Astrocyte (in vitro differentiated cells and primary cell): ENCODE results near the gene DDX31. TPM values are rescaled to one million over a fixed set of nuclear protein-coding genes. Genes with fewer than 3 reads are reported as not detected.

Source experiments
- DNase-seq: peaks from one replicate; pipeline ENCODE4 v3.0.0-alpha.2; 2010; ENCODE audit warnings: low read depth
- FAIRE-seq: peaks from 2 replicates; lab custom pipeline; 2011; peaks lifted over from hg19 to GRCh38; lab: Jason Lieb, UNC
- H2AFZ ChIP-seq: 2 replicates; pipeline ENCODE4 v1.6.0; 2012; ENCODE audit warnings: low read depth, low read length, inconsistent platforms
- H3K27ac ChIP-seq: 2 replicates; pipeline ENCODE4 v1.5.1; 2011; ENCODE audit warnings: low read depth, low read length, inconsistent platforms
- H3K27me3 ChIP-seq: 2 replicates; pipeline ENCODE4 v1.6.0; 2011; ENCODE audit warnings: low read length, inconsistent platforms; ENCODE audit not compliant: insufficient read depth
- H3K36me3 ChIP-seq: 2 replicates; pipeline ENCODE4 v1.5.1; 2011; ENCODE audit warnings: low read length, inconsistent platforms; ENCODE audit not compliant: insufficient read depth
- H3K4me1 ChIP-seq: 2 replicates; pipeline ENCODE4 v1.5.1; 2011; ENCODE audit warnings: low read length, inconsistent platforms; ENCODE audit not compliant: insufficient read depth
- H3K4me2 ChIP-seq: 2 replicates; pipeline ENCODE4 v1.6.0; 2012; ENCODE audit warnings: low read length, inconsistent platforms
- H3K4me3 ChIP-seq: 2 replicates; pipeline ENCODE4 v1.5.1; 2011; ENCODE audit warnings: low read depth, mild to moderate bottlenecking, low read length, inconsistent platforms; ENCODE audit not compliant: insufficient read depth
- H3K79me2 ChIP-seq: 2 replicates; pipeline ENCODE4 v1.6.0; 2012; ENCODE audit warnings: mild to moderate bottlenecking, low read length, inconsistent platforms; ENCODE audit not compliant: insufficient read depth
- H3K9ac ChIP-seq: 2 replicates; pipeline ENCODE4 v1.6.0; 2012; ENCODE audit warnings: mild to moderate bottlenecking, low read length, inconsistent platforms
- H3K9me3 ChIP-seq: 2 replicates; pipeline ENCODE4 v1.5.1; 2012; ENCODE audit warnings: low read depth, mild to moderate bottlenecking, low read length, inconsistent platforms; ENCODE audit not compliant: insufficient read depth
- H4K20me1 ChIP-seq: 2 replicates; pipeline ENCODE4 v1.6.0; 2012; ENCODE audit warnings: low read length, inconsistent platforms; ENCODE audit not compliant: insufficient read depth
- H3K27ac Mint-ChIP-seq: one replicate; pipeline ENCODE4 v1.8.0; 2021; ENCODE audit warnings: mild to moderate bottlenecking, mixed read lengths; ENCODE audit not compliant: unreplicated experiment
- H3K27me3 Mint-ChIP-seq: one replicate; pipeline ENCODE4 v1.8.0; 2021; ENCODE audit warnings: low read depth, mixed read lengths; ENCODE audit not compliant: unreplicated experiment
- H3K36me3 Mint-ChIP-seq: one replicate; pipeline ENCODE4 v1.8.0; 2021; ENCODE audit warnings: low read depth, mixed read lengths; ENCODE audit not compliant: unreplicated experiment
- H3K4me1 Mint-ChIP-seq: one replicate; pipeline ENCODE4 v1.8.0; 2021; ENCODE audit warnings: low read depth, mixed read lengths; ENCODE audit not compliant: unreplicated experiment
- H3K4me3 Mint-ChIP-seq: one replicate; pipeline ENCODE4 v1.8.0; 2021; ENCODE audit warnings: mild to moderate bottlenecking, moderate library complexity, mixed read lengths; ENCODE audit not compliant: unreplicated experiment
- H3K9me3 Mint-ChIP-seq: one replicate; pipeline ENCODE4 v1.8.0; 2021; ENCODE audit warnings: mild to moderate bottlenecking, mixed read lengths; ENCODE audit not compliant: unreplicated experiment
- CTCF ChIP-seq: IDR thresholded peaks from 2 replicates; pipeline ENCODE4 v1.5.1; 2011; ENCODE audit warnings: low read depth, mild to moderate bottlenecking, inconsistent platforms, low read length, moderate library complexity; ENCODE audit not compliant: insufficient read depth
- EZH2 ChIP-seq: IDR thresholded peaks from 2 replicates; pipeline ENCODE4 v1.6.1; 2012; ENCODE audit warnings: mild to moderate bottlenecking, low read length, inconsistent platforms; ENCODE audit not compliant: insufficient read depth
- total RNA-seq: library from RNA; stranded (reverse); gene quantifications from 2 replicates; pipeline ENCODE4 v1.2.1, GENCODE V29; 2021

Gene DDX31
- total RNA-seq, 1 donor from 2014 or later, result 20.5 TPM

GRCh38 chr9:132588098-132588497 is 81.7 kb downstream of the DDX31 start:
- H4K20me1 ChIP-seq, result peaks cover 71% of the 10 kb centered on the region
- H3K4me1 ChIP-seq, result peaks cover 6% of the 10 kb centered on the region
- H3K36me3 Mint-ChIP-seq, result peaks cover 6% of the 10 kb centered on the region
- peaks cover 6% of the 10 kb centered on the region for H3K9me3 Mint-ChIP-seq
- FAIRE-seq (no peak), DNase-seq (no peak)
- H3K9me3 ChIP-seq, result peaks cover 9% of the 10 kb centered on the region
- no peak overlapping the region for H3K4me3 Mint-ChIP-seq
- peaks cover 64% of the 10 kb centered on the region for H3K27me3 Mint-ChIP-seq
- H3K36me3 ChIP-seq, result peaks cover under 1% of the 10 kb centered on the region
- H3K4me3 ChIP-seq, result no peak overlapping the region
- H3K9ac ChIP-seq, result no peak overlapping the region
- no peak overlapping the region for H3K27ac Mint-ChIP-seq
- peaks cover 90% of the 10 kb centered on the region for H3K27me3 ChIP-seq
- H3K4me1 Mint-ChIP-seq, result peaks cover 24% of the 10 kb centered on the region
- H3K79me2 ChIP-seq, result no peaks in the 10 kb centered on the region
- H3K4me2 ChIP-seq, result no peak overlapping the region
- no peak for TF ChIP-seq CTCF
- H3K27ac ChIP-seq, result no peak overlapping the region
- no peak overlapping the region for H2AFZ ChIP-seq

GRCh38 chr9:132587592-132587955 is 82.2 kb downstream of the DDX31 start:
- Mint-ChIP-seq H3K4me3 (no peak overlapping the region), H3K9me3 (peaks cover 6% of the 10 kb centered on the region), H3K4me1 (peaks cover 25% of the 10 kb centered on the region), H3K27me3 (peaks cover 63% of the 10 kb centered on the region), H3K36me3 (peaks cover 4% of the 10 kb centered on the region), H3K27ac (no peak overlapping the region)
- Histone ChIP-seq H3K27ac (no peak overlapping the region), H3K4me2 (no peak overlapping the region), H3K9ac (no peak overlapping the region), H3K4me1 (peaks cover 6% of the 10 kb centered on the region), H4K20me1 (peaks cover 72% of the 10 kb centered on the region), H3K9me3 (peaks cover 9% of the 10 kb centered on the region), H3K36me3 (no peaks in the 10 kb centered on the region), H3K4me3 (no peak overlapping the region), H2AFZ (no peak overlapping the region), H3K79me2 (no peaks in the 10 kb centered on the region), H3K27me3 (peaks cover 93% of the 10 kb centered on the region)
- FAIRE-seq (no peak), DNase-seq (no peak)
- TF ChIP-seq CTCF (no peak), EZH2 (no peak)

GRCh38 chr9:132586830-132587591 is 82.8 kb downstream of the DDX31 start:
- peaks cover 25% of the 10 kb centered on the region for H3K4me1 Mint-ChIP-seq
- Histone ChIP-seq H3K36me3 (no peaks in the 10 kb centered on the region), H3K79me2 (no peaks in the 10 kb centered on the region), H3K27me3 (peaks cover 91% of the 10 kb centered on the region), H3K27ac (no peak overlapping the region), H3K4me1 (peaks cover 6% of the 10 kb centered on the region), H3K4me2 (no peak overlapping the region), H3K9me3 (peaks cover 9% of the 10 kb centered on the region), H3K9ac (no peak overlapping the region), H2AFZ (no peak overlapping the region), H4K20me1 (peaks cover 66% of the 10 kb centered on the region), H3K4me3 (no peak overlapping the region)
- FAIRE-seq (no peak), DNase-seq (no peak)
- peaks cover 2% of the 10 kb centered on the region for H3K36me3 Mint-ChIP-seq
- H3K27me3 Mint-ChIP-seq, result peaks cover 62% of the 10 kb centered on the region
- no peak overlapping the region for H3K4me3 Mint-ChIP-seq
- H3K9me3 Mint-ChIP-seq, result peaks cover 6% of the 10 kb centered on the region
- no peak overlapping the region for H3K27ac Mint-ChIP-seq
- TF ChIP-seq CTCF (no peak), EZH2 (peak; percentile 93)
